ENCODE results near the gene DCTN5. TPM values are rescaled to one million over a fixed set of nuclear protein-coding genes. Genes with fewer than 3 reads are reported as not detected.

The DCTN5 gene
- total and polyA plus RNA-seq, 2 of the 13 experiments (the other 11 are each of a cell fraction or from before 2014, with no cell fraction given) = 105 to 207 TPM

GRCh38 chr16:23700509-23700908 is 59.2 kb downstream of the DCTN5 start:
- no TSS peak for BruUV-seq (replicated peaks)
- Histone ChIP-seq H3K4me1 (ENCODE audit: insufficient read depth, low read length) (peaks cover 24% of the 10 kb centered on the region), H3K9me3 (ENCODE audit: low read length) (no peaks in the 10 kb centered on the region), H3K9ac (ENCODE audit: insufficient read depth, low read depth, low read length) (no peak overlapping the region), H3K4me3 (replicated peaks in 1 of 3; ENCODE audit: insufficient read depth in 1 of 3, low read depth in 2 of 3, low read length in 3 of 3) (no peak overlapping the region; a peak in 1 of 6 replicates), H2AFZ (ENCODE audit: low read length) (no peak overlapping the region), H3K27ac (ENCODE audit: extremely low read length, insufficient read depth, low read length) (no peak overlapping the region), H3K27me3 (ENCODE audit: control insufficient read depth in 1 of 2, insufficient read depth in 2 of 2, low read length in 2 of 2) (no peaks in the 10 kb centered on the region), H4K20me1 (ENCODE audit: insufficient read depth, low read length) (no peaks in the 10 kb centered on the region), H3K79me2 (ENCODE audit: insufficient read depth, low read length) (no peaks in the 10 kb centered on the region), H3K4me2 (ENCODE audit: low read depth, low read length) (peak overlapping the region; percentile 26; the same call in 1 of the 2 replicates), H3K36me3 (replicated peaks in 1 of 2; ENCODE audit: control insufficient read depth in 1 of 2, insufficient read depth in 2 of 2, low read length in 2 of 2) (no peaks in the 10 kb centered on the region)
- FAIRE-seq (peak; percentile 8), DNase-seq (ENCODE audit: low spot score) (no peak), ATAC-seq (peak; percentile 65)
- intact Hi-C loops (cut with micrococcal nuclease; ENCODE audit: unreplicated experiment) = no loop called here
- no peak for TF ChIP-seq ZNF160 (CRISPR knock-in tag; IDR thresholded peaks at IDR 0.05)
- TF ChIP-seq SALL1 (CRISPR knock-in tag; IDR thresholded peaks at IDR 0.05) = peak; percentile 40; the same call in 1 of the 2 replicates
- TF ChIP-seq ZNF292 (CRISPR knock-in tag; IDR thresholded peaks at IDR 0.05; ENCODE audit: borderline replicate concordance, low read depth) = peak; percentile 33
- TF ChIP-seq XRCC5 (optimal IDR thresholded peaks at IDR 0.05; ENCODE audit: low read length) = peak; percentile 16
- no peak for TF ChIP-seq HNF4G (IDR thresholded peaks at IDR 0.05; ENCODE audit: borderline replicate concordance, low read depth, low read length)
- no peak for TF ChIP-seq HNF4G (CRISPR knock-in tag; IDR thresholded peaks at IDR 0.05; ENCODE audit: borderline replicate concordance, low read depth)
- 0 out of 2 replicates have a peak, but pooled peaks have one; percentile 14 for TF ChIP-seq SPEN (CRISPR knock-in tag; IDR thresholded peaks at IDR 0.05; ENCODE audit: low read depth)
- 0 out of 2 replicates have a peak, but pooled peaks have one; percentile 29 for TF ChIP-seq ZNF280B (CRISPR knock-in tag; IDR thresholded peaks at IDR 0.05; ENCODE audit: borderline replicate concordance)
- no peak for TF ChIP-seq ZNF883 (CRISPR knock-in tag; IDR thresholded peaks at IDR 0.05; ENCODE audit: not compliant biosample characterization)
- TF ChIP-seq CTCF (CRISPR knock-in tag; IDR thresholded peaks at IDR 0.05) = 0 out of 2 replicates have a peak, but pooled peaks have one; percentile 5
- peak; percentile 47 for TF ChIP-seq ZNF687 (CRISPR knock-in tag; IDR thresholded peaks at IDR 0.05)
- 28% methylated on average over 8 of the region's 8 CpGs for WGBS (ENCODE audit: low lambda C conversion rate)
- in situ Hi-C loops (cut with HindIII; ENCODE audit: extremely low pct_ligation_motif_present, low pct_unique_long_range_greater_than_20kb) = no loop called here
- CTCF ChIA-PET (ENCODE audit: low intra/inter-chr PET ratio, low total read pairs) = no interaction called here
- POLR2A ChIA-PET = no interaction called here
